OCI-M2 (cell line): ENCODE results near the gene PPP1R10.

ENCODE experiments used
- DNase-seq: peaks from one replicate; lab custom pipeline; 2025; ENCODE audit not compliant: unreplicated experiment; lab: John Stamatoyannopoulos, UW

PPP1R10 gene

GRCh38 chr6:30625511-30625910 lies 8.5 kb upstream of the PPP1R10 start:
- DNase-seq, result no peak

- no peak for DNase-seq
Measured at GRCh38 chr6:30619561-30619960, 2.5 kb upstream of the PPP1R10 start.

GRCh38 chr6:30618270-30618797 lies 1.3 kb upstream of the PPP1R10 start:
- DNase-seq, result no peak

- no peak for DNase-seq
Measured at GRCh38 chr6:30617565-30618269, 674 bp upstream of the PPP1R10 start, which contains the start of gene MRPS18B. Gene MRPS18B (plus strand): TSS chr6:30617840. CDS start chr6:30617866, 26 bp downstream.

- no peak for DNase-seq
Measured at GRCh38 chr6:30615958-30616810, 859 bp downstream of the PPP1R10 start.

- DNase-seq, result no peak
Measured at GRCh38 chr6:30615219-30615957, 1.7 kb downstream of the PPP1R10 start.

- peak; percentile 72 for DNase-seq
Measured at GRCh38 chr6:30614843-30615218, 2.2 kb downstream of the PPP1R10 start.

GRCh38 chr6:30614044-30614842 lies 2.8 kb downstream of the PPP1R10 start:
- no peak for DNase-seq

- no peak for DNase-seq
Measured at GRCh38 chr6:30613251-30614043, 3.6 kb downstream of the PPP1R10 start.

GRCh38 chr6:30612687-30613248 lies 4.3 kb downstream of the PPP1R10 start:
- no peak for DNase-seq

- no peak for DNase-seq
Measured at GRCh38 chr6:30612213-30612612, 4.8 kb downstream of the PPP1R10 start.

- DNase-seq, result no peak
Measured at GRCh38 chr6:30611856-30612194, 5.2 kb downstream of the PPP1R10 start.

- no peak for DNase-seq
Measured at GRCh38 chr6:30611150-30611855, 5.7 kb downstream of the PPP1R10 start.

GRCh38 chr6:30610065-30610464 lies 7.0 kb downstream of the PPP1R10 start:
- DNase-seq, result no peak

GRCh38 chr6:30603961-30604360 lies 13.1 kb downstream of the PPP1R10 start:
- DNase-seq, result no peak

- no peak for DNase-seq
Measured at GRCh38 chr6:30601815-30602641, 15.0 kb downstream of the PPP1R10 start.

- DNase-seq, result no peak
Measured at GRCh38 chr6:30601436-30601814, 15.6 kb downstream of the PPP1R10 start.

- DNase-seq, result no peak
Measured at GRCh38 chr6:30600451-30600961, 16.5 kb downstream of the PPP1R10 start.
